Kidney epithelial cell (primary cell): ENCODE measurements around the gene CTIF. TPM values are rescaled to one million over a fixed set of nuclear protein-coding genes. Genes with fewer than 3 reads are reported as not detected.

Experiments used
- DNase-seq: peaks from one replicate; pipeline ENCODE4 v3.0.0-alpha.2; 2010; ENCODE audit warnings: low read depth
- H3K27me3 ChIP-seq: 2 replicates; pipeline ENCODE4 v1.6.0; 2011; ENCODE audit warnings: low read length; ENCODE audit not compliant: control insufficient read depth, insufficient read depth
- H3K36me3 ChIP-seq: 2 replicates; pipeline ENCODE4 v1.5.1; 2011; ENCODE audit warnings: low read length; ENCODE audit not compliant: control insufficient read depth, insufficient read depth
- H3K4me3 ChIP-seq: 2 replicates; pipeline ENCODE4 v1.5.1; 2011; ENCODE audit warnings: low read depth, mild to moderate bottlenecking, control low read depth, low read length
- total RNA-seq: library from RNA; depleted of rRNA; stranded (reverse); fragments of >200 nt; gene quantifications from 2 replicates; pipeline ENCODE4 v1.2.3, GENCODE V29; 2015
- TF ChIP-seq, protein P1 (sequence below): IDR thresholded peaks from 2 replicates; pipeline ENCODE4 v1.5.1; 2011; ENCODE audit warnings: mild to moderate bottlenecking, moderate library complexity, low read length, control low read depth, inconsistent platforms; ENCODE audit not compliant: insufficient read depth, poor library complexity, severe bottlenecking

Gene CTIF
- total RNA-seq, 1 donor from 2014 or later = 24.3 TPM

- H3K27me3 ChIP-seq = no peaks in the 10 kb centered on the region
- TF ChIP-seq, protein P1, sequence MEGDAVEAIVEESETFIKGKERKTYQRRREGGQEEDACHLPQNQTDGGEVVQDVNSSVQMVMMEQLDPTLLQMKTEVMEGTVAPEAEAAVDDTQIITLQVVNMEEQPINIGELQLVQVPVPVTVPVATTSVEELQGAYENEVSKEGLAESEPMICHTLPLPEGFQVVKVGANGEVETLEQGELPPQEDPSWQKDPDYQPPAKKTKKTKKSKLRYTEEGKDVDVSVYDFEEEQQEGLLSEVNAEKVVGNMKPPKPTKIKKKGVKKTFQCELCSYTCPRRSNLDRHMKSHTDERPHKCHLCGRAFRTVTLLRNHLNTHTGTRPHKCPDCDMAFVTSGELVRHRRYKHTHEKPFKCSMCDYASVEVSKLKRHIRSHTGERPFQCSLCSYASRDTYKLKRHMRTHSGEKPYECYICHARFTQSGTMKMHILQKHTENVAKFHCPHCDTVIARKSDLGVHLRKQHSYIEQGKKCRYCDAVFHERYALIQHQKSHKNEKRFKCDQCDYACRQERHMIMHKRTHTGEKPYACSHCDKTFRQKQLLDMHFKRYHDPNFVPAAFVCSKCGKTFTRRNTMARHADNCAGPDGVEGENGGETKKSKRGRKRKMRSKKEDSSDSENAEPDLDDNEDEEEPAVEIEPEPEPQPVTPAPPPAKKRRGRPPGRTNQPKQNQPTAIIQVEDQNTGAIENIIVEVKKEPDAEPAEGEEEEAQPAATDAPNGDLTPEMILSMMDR = no peak
- H3K4me3 ChIP-seq = no peak overlapping the region
- H3K36me3 ChIP-seq = no peaks in the 10 kb centered on the region
- DNase-seq = no peak
Measured at GRCh38 chr18:48734460-48734859, 195.6 kb downstream of the CTIF start.

DNA sequence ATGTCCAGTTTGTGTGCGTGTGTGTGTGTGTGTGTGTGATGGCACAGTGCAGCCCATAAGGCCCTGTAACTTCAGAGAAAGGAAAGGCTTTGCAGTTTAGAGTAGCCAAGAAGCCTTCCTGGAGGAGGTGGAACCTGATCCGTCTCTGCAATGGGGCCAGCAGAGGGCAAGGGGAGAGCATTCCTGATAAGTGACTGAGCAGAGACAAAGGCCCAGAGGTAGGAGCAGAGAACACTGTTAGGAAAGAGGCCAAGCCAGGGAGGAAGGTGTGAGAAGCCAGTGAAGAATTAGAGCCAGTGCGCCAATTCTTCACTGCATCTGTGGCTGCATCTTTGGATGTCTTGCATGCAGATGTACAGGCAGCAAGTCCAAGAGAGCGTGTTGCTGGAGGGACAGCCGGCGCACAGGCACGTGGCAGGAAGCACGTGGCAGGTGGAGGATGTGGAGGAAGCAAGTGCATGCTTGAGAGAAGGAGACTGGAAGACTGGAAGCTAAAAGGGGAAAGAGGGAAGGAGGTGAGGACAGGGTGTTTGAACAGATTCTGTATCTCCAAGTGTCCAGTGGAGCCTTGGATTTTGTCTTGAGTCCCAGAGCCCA, 196.3 kb downstream of the CTIF start:
- Histone ChIP-seq H3K36me3 (no peaks in the 10 kb centered on the region), H3K4me3 (no peak overlapping the region), H3K27me3 (no peaks in the 10 kb centered on the region)
- TF ChIP-seq, protein P1 = no peak
- no peak for DNase-seq

- no peaks in the 10 kb centered on the region for H3K27me3 ChIP-seq
- TF ChIP-seq, protein P1 = no peak
- no peaks in the 10 kb centered on the region for H3K36me3 ChIP-seq
- no peak overlapping the region for H3K4me3 ChIP-seq
- DNase-seq = no peak
Measured at GRCh38 chr18:48735681-48736255, 196.9 kb downstream of the CTIF start.

DNA sequence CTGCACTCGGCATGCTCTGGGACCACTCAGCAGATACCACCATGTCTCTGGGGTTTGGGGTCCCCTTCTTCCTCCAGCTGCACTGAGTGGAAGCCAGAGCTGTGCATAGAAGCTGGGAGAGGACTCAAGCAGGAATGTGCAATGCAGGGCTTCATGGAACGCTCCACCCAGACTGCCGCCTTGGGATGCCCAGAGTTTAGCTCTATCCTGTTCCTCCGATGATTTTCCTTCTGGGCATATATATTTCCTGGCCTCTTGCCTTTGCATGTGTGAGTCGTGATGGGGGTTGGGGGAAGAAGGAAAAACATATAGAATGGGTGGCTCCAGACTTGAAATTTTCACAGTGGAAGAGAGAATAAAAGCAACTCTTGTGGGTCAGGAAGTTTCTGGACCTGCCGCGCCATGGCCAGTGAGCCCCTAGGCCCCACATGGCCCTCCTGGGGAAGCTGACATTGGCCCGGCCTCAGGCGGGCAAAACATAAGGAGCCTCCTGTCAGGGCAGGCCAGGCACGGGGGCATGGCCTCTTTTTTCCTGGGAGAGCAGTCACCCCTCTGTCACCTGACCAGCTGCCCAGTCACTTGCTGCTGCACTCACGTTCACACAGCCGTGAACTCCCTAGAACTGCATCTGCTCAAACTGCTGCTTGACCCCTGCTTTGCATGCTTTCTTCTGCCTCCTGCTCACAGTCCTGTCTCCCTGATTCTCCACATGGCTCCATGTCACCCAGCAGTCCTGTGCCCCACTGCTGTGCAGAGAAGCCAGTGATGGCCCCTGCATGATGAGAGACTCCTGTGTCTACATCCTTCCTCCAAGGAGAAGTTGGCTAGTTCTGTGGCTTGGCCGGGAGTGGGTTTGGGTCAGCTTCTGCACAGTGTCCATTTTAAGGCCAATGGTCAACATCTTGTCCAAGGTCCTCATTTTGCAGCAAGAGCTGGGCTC, 197.8 kb downstream of the CTIF start:
- no peaks in the 10 kb centered on the region for H3K36me3 ChIP-seq
- H3K27me3 ChIP-seq = no peaks in the 10 kb centered on the region
- DNase-seq = no peak
- TF ChIP-seq, protein P1 = no peak
- no peak overlapping the region for H3K4me3 ChIP-seq

DNA sequence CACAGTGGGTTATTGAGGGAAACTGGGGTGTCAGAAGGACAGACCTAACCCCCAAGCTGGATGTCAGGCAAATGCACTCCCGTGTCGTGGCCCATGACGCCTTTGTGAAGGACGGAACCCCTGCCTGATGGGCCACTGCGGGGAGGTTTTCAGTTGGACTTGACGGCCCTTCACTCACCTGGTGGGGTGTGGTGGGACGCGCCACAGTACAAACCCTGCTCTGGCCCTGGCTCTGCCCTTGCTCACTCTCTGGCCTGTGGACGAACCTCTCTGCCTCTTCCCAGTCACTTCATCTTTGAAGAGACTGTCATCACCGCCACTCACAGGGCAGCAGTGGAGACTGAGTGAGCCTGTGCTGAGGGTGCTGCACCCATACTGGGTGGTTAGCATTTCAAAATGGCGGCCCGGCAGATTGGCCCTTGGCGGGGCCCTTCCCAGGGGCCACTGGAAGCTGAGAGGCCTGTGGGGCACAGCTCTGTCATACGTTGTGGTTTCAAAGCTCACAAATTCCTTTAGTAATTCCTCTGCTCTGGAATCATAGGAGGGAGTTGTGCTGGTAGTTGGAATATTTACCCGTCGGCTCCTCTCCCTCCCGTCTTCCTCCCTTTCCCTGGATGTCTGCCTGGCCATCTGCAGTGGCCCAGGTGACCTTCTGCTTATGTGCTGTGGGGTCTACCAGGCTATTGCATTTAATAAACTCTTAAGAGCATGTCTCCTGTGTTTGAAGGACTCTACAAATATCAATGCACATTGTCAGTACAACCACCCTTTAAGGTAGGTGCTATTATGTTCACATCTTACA, 200.6 kb downstream of the CTIF start:
- no peaks in the 10 kb centered on the region for H3K27me3 ChIP-seq
- TF ChIP-seq, protein P1 = no peak
- H3K36me3 ChIP-seq = no peaks in the 10 kb centered on the region
- no peak overlapping the region for H3K4me3 ChIP-seq
- DNase-seq = no peak
